ENCODE data around the gene MYCBP2.

- TF ChIP-seq GATA2 (IDR thresholded peaks at IDR 0.05; ENCODE audit: low read depth, low read length) (no peak), GATA3 (IDR thresholded peaks at IDR 0.05; ENCODE audit: low read depth, low read length) (no peak)
These were observed 32.3 kb upstream of the MYCBP2 start for GRCh38 chr13:77359171-77359570.
